NK-92 (cell line): ENCODE measurements around the gene NCAPD2.
A peak's percentile ranks its signal among the peaks of the same experiment; 100 is the strongest.
"Not testable (repeated sequence)": the region's sequence is repeated elsewhere in the genome, so short reads cannot be mapped to it uniquely, and the experiment has no call there.

Source experiments
- DNase-seq: peaks from one replicate; lab custom pipeline; 2025; ENCODE audit not compliant: unreplicated experiment; lab: John Stamatoyannopoulos, UW

NCAPD2 gene

GRCh38 chr12:6548966-6549683, 55.2 kb downstream of the NCAPD2 start:
- no peak for DNase-seq

- DNase-seq, result no peak
These were observed 55.8 kb downstream of the NCAPD2 start for GRCh38 chr12:6549684-6550151.

DNA sequence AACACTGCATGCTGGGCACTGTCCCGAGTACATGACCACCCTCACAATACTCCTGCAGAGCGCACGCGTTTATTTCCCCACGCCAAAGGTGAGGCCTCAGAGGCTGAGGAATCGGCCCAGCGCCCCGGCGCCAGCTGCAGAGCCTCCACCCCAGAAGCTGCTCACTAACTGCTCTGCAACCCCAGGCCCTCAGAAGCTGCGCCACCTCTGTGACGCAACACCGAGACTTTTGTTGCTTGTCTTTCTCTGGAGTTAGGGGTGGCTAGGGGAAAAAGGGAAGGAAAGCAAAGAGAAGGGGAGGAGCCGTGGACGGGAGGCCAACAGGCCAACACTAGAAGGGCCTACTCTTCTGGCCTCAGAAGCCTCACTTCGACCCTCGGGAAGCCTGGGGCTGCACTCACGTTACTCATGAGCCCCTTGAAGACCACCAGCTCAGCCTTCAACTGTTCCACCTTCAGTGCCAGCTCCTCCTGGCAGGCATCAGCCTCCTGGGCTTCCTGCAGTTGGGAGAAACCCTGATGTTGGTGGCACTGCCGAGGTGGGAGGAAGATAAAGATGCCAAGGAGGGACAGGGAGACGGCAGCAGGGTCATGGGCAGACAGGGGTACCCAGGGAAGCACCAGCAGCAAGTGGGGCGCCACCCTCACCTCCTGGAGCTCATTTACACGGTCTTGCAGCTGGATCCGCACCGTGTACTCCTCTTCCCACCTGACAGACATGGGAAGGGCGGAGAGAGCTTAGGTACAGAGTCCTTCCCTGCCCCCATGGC, 56.6 kb downstream of the NCAPD2 start:
- no peak for DNase-seq

DNA sequence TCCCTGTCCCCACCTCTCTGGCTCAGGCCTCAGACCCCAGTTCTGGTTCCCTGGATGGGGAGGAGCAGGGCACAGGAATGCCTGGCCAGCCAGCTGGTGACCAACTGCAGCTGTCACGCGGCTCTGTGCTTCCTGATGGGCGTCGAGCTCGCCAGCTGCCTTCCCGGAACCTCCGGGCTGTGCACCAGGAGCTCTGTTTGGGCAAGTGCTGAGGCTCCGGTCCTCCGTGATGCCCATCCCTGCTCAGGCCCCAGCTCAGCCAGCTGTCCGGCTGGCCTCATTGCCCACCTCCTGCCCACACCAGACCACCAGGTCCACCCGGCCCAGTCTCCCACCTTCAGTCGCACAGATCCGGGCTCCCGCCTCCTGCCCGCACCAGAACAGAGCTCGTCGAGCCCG, 57.2 kb downstream of the NCAPD2 start:
- no peak for DNase-seq

DNA sequence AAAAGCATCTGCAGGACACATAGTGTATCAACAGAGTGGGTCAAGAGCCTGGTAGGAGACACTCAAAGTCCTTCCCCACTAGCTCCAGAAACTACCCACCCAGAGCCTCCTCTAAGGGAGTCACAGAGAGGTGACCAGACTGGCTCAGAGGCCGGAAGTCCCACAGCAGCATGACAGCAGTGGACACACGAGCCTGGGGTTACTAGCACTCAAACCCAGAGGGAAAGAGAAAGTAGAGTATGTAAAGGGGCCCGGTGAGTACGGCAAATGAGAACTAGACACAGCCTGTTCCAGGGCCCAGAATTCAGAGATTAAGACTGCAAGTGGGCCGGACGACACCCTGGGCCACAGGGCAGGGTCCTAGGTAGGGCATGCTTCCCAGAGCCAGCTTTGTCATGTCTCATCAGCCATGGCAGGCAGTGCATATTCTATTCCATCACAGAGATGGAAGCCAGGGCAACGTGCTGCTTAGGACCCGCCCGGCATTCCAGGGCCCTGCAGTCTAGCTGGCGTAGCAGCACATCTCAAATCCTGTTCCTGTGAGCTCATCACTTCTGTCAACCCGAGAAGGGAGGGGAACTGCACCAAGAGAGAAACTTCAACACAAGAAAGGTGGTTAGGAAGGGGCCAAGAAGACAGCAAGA, 57.7 kb downstream of the NCAPD2 start:
- DNase-seq, result no peak

DNA sequence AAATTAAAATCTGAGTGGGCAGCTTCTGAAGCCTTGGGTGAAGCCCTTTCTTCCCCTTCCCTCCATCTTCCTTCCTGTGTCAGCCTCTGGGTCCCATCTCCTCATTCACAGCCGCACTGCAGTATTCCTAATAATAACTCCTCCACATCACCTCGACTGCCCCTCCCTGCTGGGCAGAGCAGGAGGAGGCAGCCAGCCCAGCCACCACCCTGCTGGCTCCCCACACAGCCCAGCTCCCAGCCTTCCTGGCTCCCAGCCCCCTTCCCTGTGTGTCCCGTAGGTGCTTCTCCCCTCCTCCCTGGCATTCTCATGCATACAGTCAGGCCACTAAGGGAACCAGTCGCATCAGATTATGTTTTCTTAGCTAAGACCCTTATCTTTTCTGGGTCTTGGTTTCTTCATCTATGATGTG, 58.2 kb downstream of the NCAPD2 start:
- no peak for DNase-seq

DNA sequence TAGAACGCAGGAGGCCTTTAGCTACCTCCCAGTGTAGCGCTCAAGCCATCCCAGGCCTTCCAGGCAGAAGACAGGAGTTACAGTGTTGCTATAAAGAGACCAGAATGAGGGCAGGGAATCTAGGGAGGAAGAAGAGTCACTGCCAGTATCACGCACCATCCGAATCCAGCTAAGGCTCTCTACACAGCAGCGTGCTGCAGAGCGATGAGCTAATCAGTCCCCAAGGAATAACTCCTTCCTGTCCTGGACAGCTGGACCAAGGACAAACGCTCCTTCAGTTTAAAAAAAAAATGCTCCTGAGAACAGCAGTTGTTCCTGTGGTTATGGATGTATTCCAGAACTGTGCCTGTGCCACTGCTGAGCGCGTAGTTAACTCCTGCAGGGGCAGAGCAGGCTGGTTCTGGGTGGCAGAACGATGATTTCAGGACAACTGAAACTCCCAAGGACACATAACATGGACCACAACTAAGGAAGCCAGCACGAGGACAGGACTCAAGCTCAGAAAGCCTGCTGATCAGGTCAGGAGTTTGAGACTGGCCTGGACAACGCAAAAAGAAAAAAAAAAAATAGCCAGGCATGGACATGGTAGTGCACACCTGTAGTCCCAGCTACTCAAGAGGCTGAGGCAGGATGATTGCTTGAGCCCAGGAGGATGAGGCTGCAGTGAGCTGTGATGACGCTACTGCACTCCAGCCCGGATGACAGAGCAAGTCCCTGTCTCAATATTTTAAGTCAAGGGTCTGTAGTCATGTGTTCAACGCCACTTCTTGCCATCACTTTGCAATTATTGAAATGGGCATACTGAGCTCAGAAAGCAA, 59.4 kb downstream of the NCAPD2 start:
- no peak for DNase-seq

DNA sequence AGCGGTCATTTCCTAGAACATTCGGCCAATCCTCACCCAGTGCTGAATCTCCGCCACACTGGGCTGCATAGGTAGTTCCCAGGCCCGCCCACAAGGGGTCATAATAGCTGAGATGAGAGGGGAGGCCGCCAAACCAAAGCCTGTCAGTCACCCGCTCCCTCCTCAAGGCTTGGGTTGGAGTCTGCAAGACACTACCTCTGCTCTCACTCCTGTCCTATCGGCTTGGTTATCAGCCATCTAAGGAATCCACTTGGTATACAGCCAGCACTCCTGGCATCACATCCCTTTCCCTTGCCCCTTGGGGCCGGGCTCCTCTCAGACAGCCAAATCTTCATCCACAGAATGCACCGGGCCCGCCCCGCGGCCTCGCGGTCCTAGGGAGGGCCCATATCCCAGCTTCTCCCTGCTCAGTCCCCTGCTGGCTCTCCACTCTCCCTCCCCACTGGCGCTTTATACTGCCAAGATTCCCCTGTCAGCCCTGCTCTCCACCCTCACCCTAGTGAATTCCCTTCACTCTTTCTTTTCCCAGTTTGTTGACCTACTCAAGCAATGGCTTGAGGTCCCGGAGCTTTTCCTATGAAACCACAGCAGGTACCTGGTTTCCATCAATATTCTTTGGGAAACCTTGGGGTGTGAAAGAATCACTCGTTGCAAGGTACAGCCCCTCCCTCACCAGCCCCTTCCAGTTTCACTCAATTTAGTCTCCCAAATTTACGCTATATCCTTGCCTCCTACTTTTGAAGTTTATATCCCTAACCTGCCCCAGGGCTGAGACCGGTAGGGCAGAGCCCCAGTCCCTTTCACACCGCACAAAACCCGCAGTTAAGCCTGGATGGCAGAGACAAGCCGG, 60.5 kb downstream of the NCAPD2 start:
- no peak for DNase-seq

DNA sequence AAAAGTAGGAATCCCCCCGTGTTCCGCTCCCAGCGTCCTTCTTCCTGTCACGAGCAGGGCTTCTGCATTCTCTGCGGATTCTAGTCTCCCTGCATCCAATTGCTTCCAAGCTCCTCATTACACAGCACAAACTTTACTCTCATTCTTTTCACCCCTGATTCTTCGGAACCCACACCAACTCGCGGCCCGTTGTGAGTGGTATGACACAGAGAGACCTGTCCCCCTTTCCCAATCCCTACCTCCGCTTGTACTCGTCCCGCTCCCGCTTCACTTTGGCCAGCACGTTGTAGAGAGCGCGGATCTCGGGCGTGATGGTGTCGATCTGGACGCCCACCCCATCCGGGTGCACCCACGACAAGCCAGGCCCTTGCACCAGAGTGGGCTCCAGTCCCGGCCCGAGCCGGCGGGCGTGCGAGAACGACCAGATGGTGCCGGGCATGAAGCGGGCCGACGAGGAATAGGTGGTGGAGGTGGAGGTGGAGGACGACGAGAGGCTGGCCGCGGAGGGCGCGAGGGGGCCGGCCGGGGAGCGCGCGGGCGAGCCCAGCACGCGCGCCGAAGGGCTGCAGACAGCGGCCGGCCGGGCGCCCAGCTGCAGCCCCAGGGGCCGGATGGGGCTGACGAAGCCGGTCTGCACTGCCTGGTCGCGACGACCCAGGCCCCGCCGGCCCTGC, 61.3 kb downstream of the NCAPD2 start:
- DNase-seq, result no peak

DNA sequence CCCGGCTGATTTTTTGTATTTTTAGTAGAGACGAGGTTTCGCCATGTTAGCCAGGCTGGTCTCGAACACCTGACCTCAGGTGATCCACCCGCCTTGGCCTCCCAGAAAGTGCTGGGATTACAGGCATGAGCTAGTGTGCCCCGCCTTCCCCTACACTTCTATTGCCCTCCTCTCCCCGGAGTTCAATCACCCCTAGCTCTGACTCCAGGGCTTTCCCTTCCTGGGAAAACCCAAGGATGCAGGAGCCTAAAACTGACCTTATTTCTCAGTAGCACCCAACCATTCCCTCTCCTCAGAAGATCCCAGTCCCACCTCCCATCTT, 62.6 kb downstream of the NCAPD2 start:
- DNase-seq, result not testable (repeated sequence)

- no peak for DNase-seq
These were observed 63.0 kb downstream of the NCAPD2 start for GRCh38 chr12:6556857-6557256.

DNA sequence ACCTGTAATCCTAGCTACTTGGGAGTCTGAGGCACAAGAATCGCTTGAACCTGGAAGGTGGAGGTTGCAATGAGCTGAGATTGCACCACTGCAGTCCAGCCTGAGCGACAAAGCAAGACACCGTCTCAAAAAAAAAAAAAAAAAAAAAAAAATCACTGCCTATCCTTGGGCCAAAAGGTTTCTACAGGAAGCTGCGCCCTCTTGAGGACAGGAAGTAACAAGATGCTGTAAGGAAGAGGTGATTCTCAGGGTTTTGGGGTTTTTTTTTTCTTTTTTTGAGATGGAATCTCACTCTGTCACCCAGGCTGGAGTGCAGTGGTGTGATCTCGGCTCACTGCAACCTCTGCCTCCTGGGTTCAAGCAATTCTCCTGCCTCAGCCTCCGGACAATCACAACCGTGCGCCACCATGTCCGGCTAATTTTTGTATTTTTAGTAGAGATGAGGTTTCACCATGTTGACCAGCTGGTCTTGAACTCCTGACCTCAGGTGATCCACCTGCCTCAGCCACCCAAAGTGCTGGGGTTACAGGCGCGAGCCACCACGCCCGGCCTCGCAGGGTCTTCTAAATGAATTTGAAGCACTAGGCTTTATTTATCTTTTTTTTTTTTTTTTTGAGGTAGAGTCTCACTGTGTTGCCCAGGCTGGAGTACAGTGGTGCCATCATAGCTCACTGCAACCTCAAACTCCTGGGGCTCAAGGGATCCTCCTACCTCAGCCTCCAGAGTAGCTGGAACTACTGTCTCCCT, 64.3 kb downstream of the NCAPD2 start:
- DNase-seq, result not testable (repeated sequence)

DNA sequence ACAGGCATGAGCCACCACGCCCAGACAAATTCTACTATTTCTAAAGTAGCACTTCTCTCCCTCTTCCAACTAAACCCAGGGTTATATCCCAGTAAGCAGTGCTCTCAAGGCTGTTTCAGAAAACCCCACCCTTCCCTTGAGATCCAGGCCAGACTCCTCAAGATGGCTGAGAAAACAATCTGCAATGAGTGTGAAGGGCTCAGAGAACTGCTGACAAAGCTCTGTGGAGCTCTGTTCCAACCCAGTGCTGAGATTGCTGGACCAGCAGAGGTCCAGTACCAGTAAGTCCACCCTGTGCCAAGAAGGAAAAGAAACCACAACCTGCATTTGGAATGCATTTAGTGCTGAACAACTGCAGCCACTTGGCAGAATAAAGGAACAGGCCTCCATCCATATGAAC, 65.6 kb downstream of the NCAPD2 start:
- no peak for DNase-seq

DNA sequence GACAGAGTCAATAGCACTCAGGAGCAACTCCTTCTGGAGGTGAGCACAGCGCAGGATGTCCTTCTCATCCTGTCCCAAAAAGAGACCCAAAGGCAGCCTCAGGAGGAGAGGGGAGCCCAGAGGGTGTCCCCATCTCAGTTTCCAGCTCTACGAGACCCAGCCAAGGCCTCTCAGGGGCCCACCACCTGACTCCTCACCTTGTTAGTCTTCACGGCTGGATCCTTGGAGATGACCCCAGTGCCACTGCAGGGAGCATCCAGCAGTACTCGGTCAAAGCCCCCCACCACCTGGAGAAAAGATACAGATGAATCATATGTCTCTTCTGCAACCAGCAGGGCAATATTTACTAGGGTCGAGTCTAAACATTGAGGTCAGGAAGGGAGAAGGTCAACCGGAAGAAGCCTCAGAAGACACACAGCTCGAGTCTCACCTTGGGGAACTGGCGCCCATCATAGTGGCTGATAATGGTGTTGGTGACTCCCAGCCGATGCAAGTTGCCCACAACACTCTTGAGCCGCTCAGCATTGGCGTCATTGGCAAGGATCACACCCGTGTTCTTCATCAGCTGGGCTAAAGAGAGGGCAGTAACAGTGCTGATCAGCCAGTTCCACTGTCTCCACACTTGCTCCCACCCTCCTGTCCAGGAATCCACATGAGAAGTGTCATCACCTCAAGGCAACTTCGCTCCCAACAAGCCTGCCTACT, 66.8 kb downstream of the NCAPD2 start:
- DNase-seq, result no peak

GRCh38 chr12:6562881-6563280, 69.0 kb downstream of the NCAPD2 start:
- DNase-seq, result no peak

- DNase-seq, result peak; percentile 1
These were observed 69.6 kb downstream of the NCAPD2 start for GRCh38 chr12:6563448-6564050.

GRCh38 chr12:6567112-6567670, 73.3 kb downstream of the NCAPD2 start:
- no peak for DNase-seq

DNA sequence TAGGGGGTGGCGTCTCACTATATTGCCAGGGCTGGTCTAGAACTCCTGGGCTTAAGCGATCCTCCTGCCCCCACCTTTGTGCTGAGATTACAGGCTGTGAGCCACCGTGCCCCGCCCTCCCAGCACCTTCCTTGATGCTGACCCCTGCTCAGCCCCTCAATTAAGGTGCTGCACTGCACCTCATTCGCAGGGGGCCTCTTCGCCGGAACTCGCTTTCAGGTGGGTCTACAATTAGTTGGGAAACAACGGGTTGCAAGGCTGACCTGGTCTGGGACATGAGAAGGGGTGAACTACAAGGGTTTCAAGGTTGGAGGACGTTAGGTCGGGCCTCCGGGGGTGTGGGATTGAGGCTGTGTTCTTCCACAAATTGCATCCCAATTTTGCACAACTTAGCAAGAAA, 75.4 kb downstream of the NCAPD2 start:
- no peak for DNase-seq
